Stimulated activated CD8-positive, alpha-beta memory T cell treated with anti-CD3 and anti-CD28 coated beads, Interleukin-15, amount 100 ng/mL, for 48 hours (primary cell): ENCODE results near the gene INHBC.
A peak's percentile ranks its signal among the peaks of the same experiment; 100 is the strongest.
"Not testable (repeated sequence)": the region's sequence is repeated elsewhere in the genome, so short reads cannot be mapped to it uniquely, and the experiment has no call there.

Experiments used
- DNase-seq, 2 donors: peaks; one replicate each; pipeline ENCODE4 v3.0.0-alpha.2; 2020; ENCODE audit warnings: low read depth in 2 of 2

Gene INHBC

DNA sequence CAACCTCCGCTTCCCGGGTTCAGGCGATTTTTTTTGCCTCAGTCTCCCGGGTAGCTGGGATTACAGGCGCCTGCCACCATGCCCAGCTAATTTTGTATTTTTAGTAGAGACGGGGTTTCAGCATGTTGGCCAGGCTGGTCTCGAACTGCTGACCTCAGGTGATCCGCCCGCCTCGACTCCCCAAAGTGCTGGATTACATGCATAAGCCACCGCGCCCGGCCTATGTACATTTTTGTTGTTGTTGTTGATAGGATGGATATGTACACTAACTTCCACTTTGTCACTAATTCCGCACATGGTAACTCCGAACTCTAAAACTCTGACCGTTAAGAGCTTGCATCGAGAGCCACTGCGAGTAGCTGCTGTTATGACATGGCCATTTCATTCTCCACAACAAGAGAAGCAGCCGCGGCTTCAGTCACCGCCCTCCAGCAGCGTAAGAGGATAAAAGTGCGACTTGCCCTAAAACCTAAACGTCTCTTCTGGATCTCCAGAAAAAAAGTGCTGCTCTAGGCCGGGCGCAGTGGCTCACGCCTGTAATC is 52.5 kb downstream of the INHBC start:
- no peak for DNase-seq

DNA sequence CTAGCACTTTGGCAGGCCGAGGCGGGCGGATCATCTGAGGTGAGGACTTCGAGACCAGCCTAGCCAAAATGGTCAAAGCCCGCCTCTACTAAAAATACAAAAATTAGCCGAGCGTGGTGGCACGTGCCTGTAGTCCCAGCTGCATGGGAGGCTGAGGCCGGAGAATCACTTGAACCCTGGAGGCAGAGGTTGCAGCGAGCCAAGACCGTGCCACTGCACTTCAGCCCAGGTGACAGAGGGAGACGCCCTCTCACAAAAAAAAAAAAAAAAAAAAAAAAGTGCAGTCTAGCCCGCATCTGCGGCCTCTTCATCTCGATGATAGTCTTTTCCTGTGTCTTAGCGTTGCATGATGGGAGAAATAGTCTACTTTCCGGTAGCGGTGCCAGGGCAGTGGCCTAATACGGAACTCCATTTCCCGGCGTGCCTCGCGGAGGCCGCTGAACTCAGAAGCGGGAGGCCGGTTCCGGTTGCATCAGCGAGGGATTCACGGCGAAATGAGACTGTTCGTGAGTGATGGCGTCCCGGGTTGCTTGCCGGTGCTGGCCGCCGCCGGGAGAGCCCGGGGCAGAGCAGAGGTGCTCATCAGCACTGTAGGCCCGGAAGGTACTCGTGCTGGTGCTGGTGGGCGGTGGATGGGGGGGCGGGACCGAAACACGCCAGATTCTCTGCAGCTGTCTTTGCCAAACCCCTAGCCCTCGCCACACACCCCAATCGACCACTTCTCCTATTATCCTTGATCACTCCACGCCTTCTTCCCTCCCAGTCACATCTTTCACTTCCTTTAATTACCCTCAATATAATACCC is 53.2 kb downstream of the INHBC start, which contains the start of gene MARS1:
MARS1 (plus strand) TSS at position 472 of the 805 bp plus-strand sequence; CDS start at position 495, 23 bp downstream.
- DNase-seq, result peak; percentile 87 to 88

DNA sequence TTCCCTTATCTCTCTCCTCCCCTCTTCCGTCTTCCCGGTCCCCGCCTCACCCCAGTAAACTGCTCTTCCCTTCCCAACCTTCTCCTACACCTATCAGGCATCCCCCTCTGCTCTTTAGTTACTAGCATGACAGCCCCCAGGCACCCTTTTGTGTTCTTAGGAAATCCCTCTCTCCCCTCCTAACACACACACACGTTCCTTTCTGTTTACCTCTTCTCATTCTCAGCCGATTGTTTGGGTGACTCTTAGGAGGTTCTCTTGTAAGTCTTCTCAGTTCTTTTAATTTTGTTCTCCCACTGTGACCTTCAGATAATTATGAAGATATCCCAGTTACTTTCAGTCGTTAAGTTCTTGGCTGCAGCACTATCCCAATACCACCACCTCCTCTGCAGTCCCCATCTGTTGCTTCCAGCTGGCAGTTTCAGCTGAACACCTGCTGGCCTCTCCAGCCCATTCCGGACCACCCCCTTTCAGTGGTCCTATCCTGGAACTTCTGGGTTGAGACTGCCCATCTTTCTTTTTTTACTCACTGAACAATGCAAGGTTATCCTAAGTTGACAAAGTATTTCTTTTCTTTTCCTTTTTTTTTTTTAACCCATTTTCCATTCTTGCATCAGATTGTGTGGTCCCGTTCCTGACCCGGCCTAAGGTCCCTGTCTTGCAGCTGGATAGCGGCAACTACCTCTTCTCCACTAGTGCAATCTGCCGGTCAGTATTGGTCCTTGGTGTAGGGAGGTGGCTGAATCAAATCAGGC is 54.0 kb downstream of the INHBC start:
- no peak for DNase-seq

DNA sequence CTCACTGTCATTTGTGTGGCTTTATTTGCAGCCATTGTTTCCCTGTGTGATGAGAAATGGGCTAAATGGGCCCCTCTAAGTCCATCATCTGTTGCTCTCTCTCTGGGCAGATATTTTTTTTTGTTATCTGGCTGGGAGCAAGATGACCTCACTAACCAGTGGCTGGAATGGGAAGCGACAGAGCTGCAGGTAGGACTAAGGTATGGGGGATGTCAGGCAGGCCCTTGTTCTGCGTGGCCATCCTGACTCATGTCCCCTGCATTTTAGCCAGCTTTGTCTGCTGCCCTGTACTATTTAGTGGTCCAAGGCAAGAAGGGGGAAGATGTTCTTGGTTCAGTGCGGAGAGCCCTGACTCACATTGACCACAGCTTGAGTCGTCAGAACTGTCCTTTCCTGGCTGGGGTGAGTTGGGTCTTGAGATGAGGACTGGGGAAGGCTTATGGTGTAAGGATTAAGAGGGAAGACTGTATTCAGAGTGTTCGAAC is 54.6 kb downstream of the INHBC start:
- DNase-seq, result no peak

DNA sequence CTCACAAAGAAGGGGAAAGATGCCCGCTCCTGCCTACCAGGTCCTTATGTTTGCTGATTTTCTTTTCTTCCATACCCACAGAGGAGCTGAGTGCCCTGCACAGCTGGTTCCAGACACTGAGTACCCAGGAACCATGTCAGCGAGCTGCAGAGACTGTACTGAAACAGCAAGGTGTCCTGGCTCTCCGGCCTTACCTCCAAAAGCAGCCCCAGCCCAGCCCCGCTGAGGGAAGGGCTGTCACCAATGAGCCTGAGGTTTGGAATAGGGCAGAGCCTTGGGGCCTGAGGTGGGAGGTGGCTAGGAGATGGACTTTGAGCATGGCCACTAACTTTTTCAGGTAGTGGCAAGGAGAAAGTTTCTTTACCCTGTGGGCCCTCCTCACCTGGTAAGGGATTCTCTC is 55.5 kb downstream of the INHBC start:
- DNase-seq, result no peak

DNA sequence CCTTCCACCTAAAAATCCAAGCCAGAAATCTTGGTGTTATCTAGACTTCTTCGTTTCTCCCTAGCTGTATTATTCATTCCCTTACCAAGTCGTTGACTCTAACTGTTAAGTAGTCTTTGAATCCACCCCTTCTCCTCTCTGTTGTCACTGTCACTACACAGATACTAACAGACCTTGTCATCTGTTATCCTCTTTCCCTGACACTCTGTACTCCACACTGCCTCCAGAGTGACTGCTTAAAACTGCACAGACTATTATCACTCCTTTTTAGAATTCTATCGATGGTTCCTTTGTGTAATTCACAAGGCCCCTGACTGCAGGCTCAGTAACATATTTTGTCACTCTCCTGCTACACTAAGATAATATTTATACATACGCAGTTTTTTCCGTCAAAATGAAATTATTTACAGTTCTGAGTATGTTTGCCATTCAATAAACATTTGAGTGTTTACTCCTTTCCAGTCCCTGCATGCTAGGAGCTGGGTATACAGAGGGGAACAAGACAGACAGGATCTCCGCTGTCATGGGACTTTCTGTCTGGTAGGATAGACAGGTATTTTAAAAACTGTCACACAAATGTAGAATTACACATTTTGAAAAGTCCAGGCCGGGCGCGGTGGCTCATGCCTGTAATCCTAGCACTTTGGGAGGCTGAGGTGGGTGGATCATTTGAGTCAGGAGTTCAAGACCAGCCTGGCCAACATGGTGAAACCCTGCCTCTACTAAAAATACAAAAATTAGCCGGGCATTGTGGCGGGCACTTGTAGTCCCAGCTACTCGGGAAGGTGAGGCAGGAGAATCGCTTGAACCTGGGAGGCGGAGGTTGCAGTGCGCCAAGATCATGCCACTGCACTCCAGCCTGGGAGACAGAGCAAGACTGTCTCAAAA is 57.1 kb downstream of the INHBC start:
- DNase-seq, result no peak

DNA sequence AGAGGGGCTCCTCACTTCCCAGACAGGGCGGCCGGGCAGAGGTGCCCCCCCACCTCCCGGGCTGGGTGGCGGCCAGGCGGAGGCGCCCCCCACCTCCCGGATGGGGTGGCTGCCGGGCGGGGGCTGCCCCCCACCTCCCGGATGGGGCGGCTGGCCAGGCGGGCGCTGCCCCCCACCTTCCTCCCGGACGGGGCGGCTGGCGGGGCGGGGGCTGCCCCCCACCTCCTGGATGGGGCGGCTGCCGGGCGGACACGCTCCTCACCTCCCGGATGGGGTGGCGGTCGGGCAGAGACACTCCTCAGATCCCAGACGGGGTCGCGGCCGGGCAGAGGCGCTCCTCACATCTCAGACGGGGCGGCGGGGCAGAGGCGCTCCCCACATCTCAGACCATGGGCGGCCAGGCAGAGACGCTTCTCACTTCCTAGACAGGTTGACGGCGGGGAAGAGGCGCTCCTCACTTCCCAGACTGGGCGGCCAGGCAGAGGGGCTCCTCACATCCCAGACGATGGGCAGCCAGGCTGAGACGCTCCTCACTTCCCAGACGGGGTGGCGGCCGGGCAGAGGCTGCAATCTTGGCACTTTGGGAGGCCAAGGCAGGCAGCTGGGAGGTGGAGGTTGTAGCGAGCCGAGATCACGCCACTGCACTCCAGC is 60.6 kb downstream of the INHBC start:
- not testable (repeated sequence) for DNase-seq

DNA sequence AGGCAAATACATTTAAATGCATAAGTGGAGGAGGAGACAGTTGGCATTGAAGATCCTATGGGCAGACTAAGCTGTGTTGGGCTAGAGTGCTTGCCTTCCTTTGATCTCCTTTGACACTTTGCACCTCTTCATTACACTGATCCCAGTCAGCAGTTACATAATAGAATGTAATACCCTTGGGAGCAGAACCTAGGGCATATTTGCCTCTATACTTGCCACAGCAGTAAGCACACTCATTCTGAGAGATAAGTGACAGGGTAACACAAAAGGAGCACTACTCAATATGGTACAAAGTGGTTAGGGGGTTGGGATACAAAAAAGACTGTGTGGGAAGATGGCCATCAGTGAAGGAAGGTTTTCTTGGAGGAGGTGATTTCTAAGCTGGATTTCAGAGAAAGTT is 62.2 kb downstream of the INHBC start:
- no peak for DNase-seq

DNA sequence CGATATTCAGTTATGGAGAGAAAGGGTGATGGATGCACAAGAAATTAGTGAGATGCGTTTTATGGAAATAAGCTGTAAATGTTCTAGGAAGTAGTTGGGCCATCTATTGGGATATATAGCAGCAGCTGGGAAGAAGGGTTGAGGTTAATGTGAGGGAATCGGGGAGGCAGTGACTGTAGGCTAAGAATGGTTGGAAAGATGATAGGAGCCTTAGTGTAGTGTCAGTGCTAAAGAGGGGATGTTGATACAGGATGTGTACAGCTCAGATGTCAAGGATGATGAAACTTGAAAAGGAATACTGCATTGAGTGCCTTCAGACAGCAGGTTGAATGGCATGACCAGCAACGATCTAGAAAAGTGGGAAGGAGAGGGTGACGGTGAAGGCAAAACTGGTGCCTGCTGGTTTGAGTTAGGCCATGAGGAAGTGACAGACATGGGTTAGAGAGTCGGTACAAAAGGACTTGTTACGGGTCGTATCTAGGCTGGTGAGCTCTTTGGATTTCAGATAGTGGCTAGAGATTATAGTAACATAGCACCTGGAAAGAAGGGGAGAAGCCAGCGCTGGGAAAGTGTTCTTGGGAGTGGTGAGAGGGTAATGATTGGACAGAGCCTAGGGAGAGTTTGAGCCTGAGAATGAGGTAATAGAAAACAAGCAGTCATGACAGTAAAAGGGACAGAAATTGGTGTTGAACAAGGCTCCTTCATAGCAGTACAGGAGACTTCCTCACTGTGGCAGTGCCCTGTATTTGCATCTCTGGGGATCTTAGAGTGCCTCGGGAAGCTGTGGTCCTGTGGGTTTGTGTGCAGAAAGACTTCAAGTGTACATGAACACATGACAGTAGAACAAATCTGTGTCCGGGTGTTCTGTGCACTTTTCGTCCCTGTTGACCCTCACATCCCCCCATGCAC is 62.9 kb downstream of the INHBC start:
- no peak for DNase-seq

DNA sequence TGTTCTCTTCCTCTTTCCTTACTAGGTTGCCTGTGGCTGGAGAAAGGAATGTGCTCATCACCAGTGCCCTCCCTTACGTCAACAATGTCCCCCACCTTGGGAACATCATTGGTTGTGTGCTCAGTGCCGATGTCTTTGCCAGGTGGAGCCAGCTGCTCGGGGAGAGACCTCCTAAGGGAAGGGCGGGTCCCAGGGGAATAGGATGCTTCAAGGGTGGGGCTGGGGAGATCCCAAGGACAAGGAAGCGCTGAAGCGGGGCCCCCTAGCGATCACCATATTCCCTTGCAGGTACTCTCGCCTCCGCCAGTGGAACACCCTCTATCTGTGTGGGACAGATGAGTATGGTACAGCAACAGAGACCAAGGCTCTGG is 63.5 kb downstream of the INHBC start:
- DNase-seq, result no peak

DNA sequence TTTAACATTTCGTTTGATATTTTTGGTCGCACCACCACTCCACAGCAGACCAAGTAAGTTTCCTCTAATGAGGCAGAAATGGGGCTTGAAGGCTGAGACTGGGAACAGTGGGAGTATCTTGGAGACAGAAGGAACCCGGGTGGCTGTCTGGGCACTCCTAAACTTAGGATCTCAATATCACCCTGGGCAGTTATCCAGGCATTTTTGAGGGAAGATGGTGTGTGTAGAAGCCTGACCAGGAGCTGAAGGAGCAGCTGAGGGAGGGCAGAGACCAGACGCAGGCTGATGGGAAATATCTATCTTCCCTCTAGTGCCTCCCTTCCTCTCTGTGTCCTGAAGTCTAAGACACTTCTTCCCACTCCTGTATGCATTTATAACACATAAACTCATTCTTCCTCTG is 64.0 kb downstream of the INHBC start:
- no peak for DNase-seq

DNA sequence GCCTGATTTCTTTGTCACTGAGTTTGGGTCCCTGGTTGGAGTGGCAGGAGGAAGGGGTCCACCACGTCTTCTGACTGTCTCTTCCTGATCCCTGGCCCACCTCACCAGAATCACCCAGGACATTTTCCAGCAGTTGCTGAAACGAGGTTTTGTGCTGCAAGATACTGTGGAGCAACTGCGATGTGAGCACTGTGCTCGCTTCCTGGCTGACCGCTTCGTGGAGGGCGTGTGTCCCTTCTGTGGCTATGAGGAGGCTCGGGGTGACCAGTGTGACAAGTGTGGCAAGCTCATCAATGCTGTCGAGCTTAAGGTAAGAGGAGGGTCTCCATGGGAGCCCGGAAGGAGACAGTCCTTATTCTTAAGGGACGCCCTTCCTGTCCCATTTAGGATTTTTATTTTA is 65.6 kb downstream of the INHBC start:
- DNase-seq, result no peak
